ENCODE data around the gene GSG1L.

Gene GSG1L

GRCh38 chr16:27822996-27823395 is 240.5 kb downstream of the GSG1L start:
- Histone ChIP-seq H3K9me3 (ENCODE audit: control insufficient read depth in 1 of 2, low read length in 2 of 2) (no peaks in the 10 kb centered on the region), H3K36me3 (ENCODE audit: control insufficient read depth in 1 of 2, insufficient read depth in 2 of 2, low read length in 2 of 2) (no peaks in the 10 kb centered on the region), H3K27ac (ENCODE audit: low read length) (no peak overlapping the region), H3K4me1 (ENCODE audit: control insufficient read depth in 1 of 2, insufficient read depth in 2 of 2, low read length in 2 of 2) (no peaks in the 10 kb centered on the region), H3K27me3 (ENCODE audit: low read depth, low read length) (no peaks in the 10 kb centered on the region), H3K4me3 (ENCODE audit: low read depth in 1 of 2, low read length in 2 of 2) (no peak overlapping the region)

GRCh38 chr16:27822529-27822928 is 241.0 kb downstream of the GSG1L start:
- no peaks in the 10 kb centered on the region for H3K36me3 ChIP-seq (ENCODE audit: control insufficient read depth in 1 of 2, insufficient read depth in 2 of 2, low read length in 2 of 2)
- no peaks in the 10 kb centered on the region for H3K4me1 ChIP-seq (ENCODE audit: control insufficient read depth in 1 of 2, insufficient read depth in 2 of 2, low read length in 2 of 2)
- no peaks in the 10 kb centered on the region for H3K9me3 ChIP-seq (ENCODE audit: control insufficient read depth in 1 of 2, low read length in 2 of 2)
- no peaks in the 10 kb centered on the region for H3K27me3 ChIP-seq (ENCODE audit: low read depth, low read length)
- H3K27ac ChIP-seq (ENCODE audit: low read length) = no peak overlapping the region
- H3K4me3 ChIP-seq (ENCODE audit: low read depth in 1 of 2, low read length in 2 of 2) = no peak overlapping the region

- no peaks in the 10 kb centered on the region for H3K27me3 ChIP-seq (ENCODE audit: low read depth, low read length)
- no peak overlapping the region for H3K4me3 ChIP-seq (ENCODE audit: low read depth in 1 of 2, low read length in 2 of 2)
- no peaks in the 10 kb centered on the region for H3K36me3 ChIP-seq (ENCODE audit: control insufficient read depth in 1 of 2, insufficient read depth in 2 of 2, low read length in 2 of 2)
- H3K9me3 ChIP-seq (ENCODE audit: control insufficient read depth in 1 of 2, low read length in 2 of 2) = no peaks in the 10 kb centered on the region
- no peaks in the 10 kb centered on the region for H3K4me1 ChIP-seq (ENCODE audit: control insufficient read depth in 1 of 2, insufficient read depth in 2 of 2, low read length in 2 of 2)
- H3K27ac ChIP-seq (ENCODE audit: low read length) = no peak overlapping the region
Observed at GRCh38 chr16:27820646-27821345, 242.7 kb downstream of the GSG1L start.

- H3K9me3 ChIP-seq (ENCODE audit: control insufficient read depth in 1 of 2, low read length in 2 of 2) = peaks cover 0 to 2% of the 10 kb centered on the region in 2 donors
- H3K36me3 ChIP-seq (ENCODE audit: control insufficient read depth in 1 of 2, insufficient read depth in 2 of 2, low read length in 2 of 2) = no peaks in the 10 kb centered on the region
- no peaks in the 10 kb centered on the region for H3K4me1 ChIP-seq (ENCODE audit: control insufficient read depth in 1 of 2, insufficient read depth in 2 of 2, low read length in 2 of 2)
- H3K27me3 ChIP-seq (ENCODE audit: low read depth, low read length) = peaks cover 4% of the 10 kb centered on the region
- no peak overlapping the region for H3K4me3 ChIP-seq (ENCODE audit: low read depth in 1 of 2, low read length in 2 of 2)
- no peak overlapping the region for H3K27ac ChIP-seq (ENCODE audit: low read length)
Observed at GRCh38 chr16:27819881-27820610, 243.5 kb downstream of the GSG1L start.

GRCh38 chr16:27819356-27819755 is 244.2 kb downstream of the GSG1L start:
- H3K27ac ChIP-seq (ENCODE audit: low read length) = no peak overlapping the region
- H3K27me3 ChIP-seq (ENCODE audit: low read depth, low read length) = peaks cover 4% of the 10 kb centered on the region
- H3K4me1 ChIP-seq (ENCODE audit: control insufficient read depth in 1 of 2, insufficient read depth in 2 of 2, low read length in 2 of 2) = no peaks in the 10 kb centered on the region
- no peaks in the 10 kb centered on the region for H3K36me3 ChIP-seq (ENCODE audit: control insufficient read depth in 1 of 2, insufficient read depth in 2 of 2, low read length in 2 of 2)
- peaks cover 0 to 4% of the 10 kb centered on the region in 2 donors for H3K9me3 ChIP-seq (ENCODE audit: control insufficient read depth in 1 of 2, low read length in 2 of 2)
- H3K4me3 ChIP-seq (ENCODE audit: low read depth in 1 of 2, low read length in 2 of 2) = no peak overlapping the region

GRCh38 chr16:27818246-27818645 is 245.3 kb downstream of the GSG1L start:
- no peak overlapping the region for H3K4me3 ChIP-seq (ENCODE audit: low read depth in 1 of 2, low read length in 2 of 2)
- peaks cover 0 to 4% of the 10 kb centered on the region in 2 donors for H3K9me3 ChIP-seq (ENCODE audit: control insufficient read depth in 1 of 2, low read length in 2 of 2)
- H3K36me3 ChIP-seq (ENCODE audit: control insufficient read depth in 1 of 2, insufficient read depth in 2 of 2, low read length in 2 of 2) = no peaks in the 10 kb centered on the region
- peaks cover 4% of the 10 kb centered on the region for H3K27me3 ChIP-seq (ENCODE audit: low read depth, low read length)
- H3K27ac ChIP-seq (ENCODE audit: low read length) = no peak overlapping the region
- H3K4me1 ChIP-seq (ENCODE audit: control insufficient read depth in 1 of 2, insufficient read depth in 2 of 2, low read length in 2 of 2) = no peaks in the 10 kb centered on the region

- Histone ChIP-seq H3K9me3 (ENCODE audit: control insufficient read depth in 1 of 2, low read length in 2 of 2) (peaks cover 0 to 4% of the 10 kb centered on the region in 2 donors), H3K27ac (ENCODE audit: low read length) (no peak overlapping the region), H3K4me1 (ENCODE audit: control insufficient read depth in 1 of 2, insufficient read depth in 2 of 2, low read length in 2 of 2) (no peaks in the 10 kb centered on the region), H3K27me3 (ENCODE audit: low read depth, low read length) (peaks cover 4% of the 10 kb centered on the region), H3K36me3 (ENCODE audit: control insufficient read depth in 1 of 2, insufficient read depth in 2 of 2, low read length in 2 of 2) (no peaks in the 10 kb centered on the region), H3K4me3 (ENCODE audit: low read depth in 1 of 2, low read length in 2 of 2) (no peak overlapping the region)
Observed at GRCh38 chr16:27817038-27817437, 246.5 kb downstream of the GSG1L start.

GRCh38 chr16:27816561-27816960 is 247.0 kb downstream of the GSG1L start:
- Histone ChIP-seq H3K9me3 (ENCODE audit: control insufficient read depth in 1 of 2, low read length in 2 of 2) (peaks cover 0 to 4% of the 10 kb centered on the region in 2 donors), H3K4me1 (ENCODE audit: control insufficient read depth in 1 of 2, insufficient read depth in 2 of 2, low read length in 2 of 2) (no peaks in the 10 kb centered on the region), H3K4me3 (ENCODE audit: low read depth in 1 of 2, low read length in 2 of 2) (no peak overlapping the region), H3K36me3 (ENCODE audit: control insufficient read depth in 1 of 2, insufficient read depth in 2 of 2, low read length in 2 of 2) (no peaks in the 10 kb centered on the region), H3K27ac (ENCODE audit: low read length) (no peak overlapping the region), H3K27me3 (ENCODE audit: low read depth, low read length) (peaks cover 4% of the 10 kb centered on the region)

- H3K27me3 ChIP-seq (ENCODE audit: low read depth, low read length) = peaks cover 4% of the 10 kb centered on the region
- no peaks in the 10 kb centered on the region for H3K4me1 ChIP-seq (ENCODE audit: control insufficient read depth in 1 of 2, insufficient read depth in 2 of 2, low read length in 2 of 2)
- H3K4me3 ChIP-seq (ENCODE audit: low read depth in 1 of 2, low read length in 2 of 2) = no peak overlapping the region
- peaks cover 0 to 17% of the 10 kb centered on the region in 2 donors for H3K9me3 ChIP-seq (ENCODE audit: control insufficient read depth in 1 of 2, low read length in 2 of 2)
- H3K36me3 ChIP-seq (ENCODE audit: control insufficient read depth in 1 of 2, insufficient read depth in 2 of 2, low read length in 2 of 2) = no peaks in the 10 kb centered on the region
- H3K27ac ChIP-seq (ENCODE audit: low read length) = no peak overlapping the region
Observed at GRCh38 chr16:27813591-27813990, 249.9 kb downstream of the GSG1L start.

GRCh38 chr16:27811881-27812280 is 251.6 kb downstream of the GSG1L start:
- Histone ChIP-seq H3K36me3 (ENCODE audit: control insufficient read depth in 1 of 2, insufficient read depth in 2 of 2, low read length in 2 of 2) (no peaks in the 10 kb centered on the region), H3K27ac (ENCODE audit: low read length) (no peak overlapping the region), H3K4me1 (ENCODE audit: control insufficient read depth in 1 of 2, insufficient read depth in 2 of 2, low read length in 2 of 2) (no peaks in the 10 kb centered on the region), H3K4me3 (ENCODE audit: low read depth in 1 of 2, low read length in 2 of 2) (no peak overlapping the region), H3K27me3 (ENCODE audit: low read depth, low read length) (peaks cover 4% of the 10 kb centered on the region), H3K9me3 (ENCODE audit: control insufficient read depth in 1 of 2, low read length in 2 of 2) (peaks cover 0 to 17% of the 10 kb centered on the region in 2 donors)

GRCh38 chr16:27806986-27807385 is 256.5 kb downstream of the GSG1L start:
- Histone ChIP-seq H3K4me3 (ENCODE audit: low read depth in 1 of 2, low read length in 2 of 2) (no peak overlapping the region), H3K4me1 (ENCODE audit: control insufficient read depth in 1 of 2, insufficient read depth in 2 of 2, low read length in 2 of 2) (no peaks in the 10 kb centered on the region), H3K36me3 (ENCODE audit: control insufficient read depth in 1 of 2, insufficient read depth in 2 of 2, low read length in 2 of 2) (no peaks in the 10 kb centered on the region), H3K27me3 (ENCODE audit: low read depth, low read length) (no peaks in the 10 kb centered on the region), H3K27ac (ENCODE audit: low read length) (no peak overlapping the region), H3K9me3 (ENCODE audit: control insufficient read depth in 1 of 2, low read length in 2 of 2) (peaks cover 0 to 12% of the 10 kb centered on the region in 2 donors)

Data from muscle layer of duodenum (tissue), 2 donors.